ENCODE results near the gene ODAD3. TPM values are rescaled to one million over a fixed set of nuclear protein-coding genes. Genes with fewer than 3 reads are reported as not detected.

The ODAD3 gene
- total RNA-seq = not detected

GRCh38 chr19:11435057-11435832 lies at the start of gene ODAD3, which contains the start of gene PRKCSH:
Gene ODAD3, minus strand, starts transcription at chr19:11435121. Its CDS starts 105 bp downstream, at chr19:11435016.
Gene PRKCSH, plus strand, starts transcription at chr19:11435635. Its CDS starts 483 bp downstream, at chr19:11436118.
- H3K27me3 Mint-ChIP-seq = peaks cover 2% of the 10 kb centered on the region
- POLR2A ChIA-PET = interaction anchor here (0.6 to 4.1 kb wide), 8 partner anchors 9 to 340 kb away, joined by 3 to 17 read pairs (median 4); partner anchors contain the start of gene SWSAP1
- H3K9me3 Mint-ChIP-seq = no peaks in the 10 kb centered on the region
- peak; percentile 97 for ATAC-seq (ENCODE audit: low read depth)
- H3K27ac Mint-ChIP-seq = peak within 1 kb of the TSS; percentile 96
- peaks cover 11% of the 10 kb centered on the region for H3K36me3 Mint-ChIP-seq
- peaks cover 12% of the 10 kb centered on the region for H3K4me1 Mint-ChIP-seq
- peak; percentile 96 for DNase-seq
- H3K4me3 Mint-ChIP-seq = peak within 1 kb of the TSS; percentile 99

GRCh38 chr19:11483366-11484111 lies 48.6 kb upstream of the ODAD3 start:
- Mint-ChIP-seq H3K36me3 (peaks cover 2% of the 10 kb centered on the region), H3K27me3 (peaks cover 19% of the 10 kb centered on the region), H3K9me3 (no peaks in the 10 kb centered on the region), H3K4me1 (peaks cover 13% of the 10 kb centered on the region), H3K27ac (no peak overlapping the region), H3K4me3 (no peak overlapping the region)
- DNase-seq = no peak
- ATAC-seq (ENCODE audit: low read depth) = no peak
- POLR2A ChIA-PET = interaction anchor here (0.6 to 1.7 kb wide), 9 partner anchors 22 to 1134 kb away, joined by 3 to 18 read pairs (median 6); partner anchors contain the start of genes SWSAP1 and ZNF653

DNA sequence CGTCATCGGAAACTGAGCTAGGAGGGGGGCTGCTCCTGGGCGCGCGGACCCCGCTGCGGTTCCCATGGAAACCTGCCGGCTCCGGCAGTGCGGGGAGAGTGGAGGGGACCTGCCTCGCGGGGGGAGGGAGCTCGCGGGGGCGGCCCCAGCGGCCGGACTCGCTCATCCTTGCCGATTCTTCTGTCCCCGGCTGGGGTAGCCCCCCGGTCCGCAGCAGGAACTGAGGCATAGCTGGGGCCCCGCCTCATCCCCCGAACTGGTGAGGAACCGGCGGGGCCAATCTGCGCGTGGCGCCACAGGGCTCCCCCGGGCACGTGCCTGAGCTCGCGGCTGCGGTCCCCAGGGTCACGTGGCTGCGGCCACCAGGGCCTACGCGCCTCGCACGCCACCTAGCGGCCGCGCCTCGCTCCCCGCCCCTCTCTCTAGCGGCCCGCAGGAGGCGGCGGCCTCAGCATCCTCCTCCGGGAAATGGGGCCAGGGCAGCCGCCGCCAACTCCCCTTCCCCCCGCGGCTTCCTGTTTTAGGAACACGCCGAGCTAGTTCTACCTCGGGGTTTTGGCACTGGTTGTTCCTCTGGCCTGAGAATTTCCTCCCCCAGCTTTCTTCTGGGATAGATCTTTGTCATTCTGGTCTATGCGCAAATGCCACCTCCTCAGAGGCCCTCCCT lies 47.6 kb upstream of the ODAD3 start:
- H3K27ac Mint-ChIP-seq = peak overlapping the region; percentile 73
- H3K4me3 Mint-ChIP-seq = peak overlapping the region; percentile 74
- H3K9me3 Mint-ChIP-seq = no peaks in the 10 kb centered on the region
- H3K4me1 Mint-ChIP-seq = peaks cover 13% of the 10 kb centered on the region
- POLR2A ChIA-PET = interaction anchor here (0.7 to 1.7 kb wide), 14 partner anchors 10 to 202 kb away, joined by 3 to 18 read pairs (median 4); partner anchors contain the start of genes SWSAP1 and ZNF653
- peak; percentile 94 for DNase-seq
- H3K27me3 Mint-ChIP-seq = peaks cover 28% of the 10 kb centered on the region
- peak; percentile 59 for ATAC-seq (ENCODE audit: low read depth)
- peaks cover 2% of the 10 kb centered on the region for H3K36me3 Mint-ChIP-seq

DNA sequence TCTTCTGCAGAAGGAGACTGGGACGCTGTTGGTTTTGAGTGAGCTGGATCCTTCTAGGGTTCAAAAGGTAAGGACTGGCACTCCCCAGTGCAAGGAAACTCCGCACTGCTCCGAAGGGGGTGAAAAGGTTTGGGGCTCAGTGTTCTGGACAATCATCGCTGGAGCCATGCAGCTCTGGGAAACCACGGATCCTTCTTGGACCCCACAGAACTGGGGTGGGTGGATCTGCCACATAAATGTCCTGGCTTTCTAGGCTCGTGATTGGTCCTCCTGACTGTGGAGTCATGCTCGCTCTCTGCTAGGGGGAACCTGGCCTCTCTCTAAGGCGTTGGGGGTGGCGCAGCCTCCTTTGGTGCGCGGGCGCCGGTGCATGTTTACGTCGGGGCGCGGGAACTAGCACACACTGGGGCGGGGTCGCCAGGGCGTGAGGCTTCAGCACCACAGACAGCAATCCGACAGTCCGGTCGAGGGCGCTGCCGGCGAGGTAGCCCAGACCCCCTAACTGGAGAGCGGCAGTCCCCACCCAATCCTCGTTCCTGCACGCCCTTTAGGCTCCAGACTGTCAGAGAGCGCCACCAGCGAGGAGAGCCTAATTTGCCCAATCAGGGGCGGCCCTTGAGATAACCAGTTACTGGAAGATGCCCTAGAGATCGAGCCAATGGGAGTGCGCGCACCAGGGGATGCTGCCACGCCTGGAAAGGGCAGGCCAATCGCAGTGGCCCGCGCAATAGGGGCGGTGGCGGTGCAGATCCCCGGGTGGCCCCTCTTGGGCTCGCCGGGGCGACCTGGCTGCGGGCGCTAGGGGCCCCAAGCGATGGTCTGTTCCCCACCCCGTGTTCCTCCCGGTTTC lies 46.8 kb upstream of the ODAD3 start:
- peaks cover 2% of the 10 kb centered on the region for H3K36me3 Mint-ChIP-seq
- H3K9me3 Mint-ChIP-seq = no peaks in the 10 kb centered on the region
- DNase-seq = peak; percentile 82
- ATAC-seq (ENCODE audit: low read depth) = peak; percentile 85
- H3K27ac Mint-ChIP-seq = peak overlapping the region; percentile 73
- H3K4me1 Mint-ChIP-seq = peaks cover 13% of the 10 kb centered on the region
- peak overlapping the region; percentile 74 for H3K4me3 Mint-ChIP-seq
- H3K27me3 Mint-ChIP-seq = peaks cover 35% of the 10 kb centered on the region
- POLR2A ChIA-PET = interaction anchor here (0.6 to 1.7 kb wide), 14 partner anchors 9 to 201 kb away, joined by 3 to 18 read pairs (median 4); partner anchors contain the start of genes SWSAP1 and ZNF653

DNA sequence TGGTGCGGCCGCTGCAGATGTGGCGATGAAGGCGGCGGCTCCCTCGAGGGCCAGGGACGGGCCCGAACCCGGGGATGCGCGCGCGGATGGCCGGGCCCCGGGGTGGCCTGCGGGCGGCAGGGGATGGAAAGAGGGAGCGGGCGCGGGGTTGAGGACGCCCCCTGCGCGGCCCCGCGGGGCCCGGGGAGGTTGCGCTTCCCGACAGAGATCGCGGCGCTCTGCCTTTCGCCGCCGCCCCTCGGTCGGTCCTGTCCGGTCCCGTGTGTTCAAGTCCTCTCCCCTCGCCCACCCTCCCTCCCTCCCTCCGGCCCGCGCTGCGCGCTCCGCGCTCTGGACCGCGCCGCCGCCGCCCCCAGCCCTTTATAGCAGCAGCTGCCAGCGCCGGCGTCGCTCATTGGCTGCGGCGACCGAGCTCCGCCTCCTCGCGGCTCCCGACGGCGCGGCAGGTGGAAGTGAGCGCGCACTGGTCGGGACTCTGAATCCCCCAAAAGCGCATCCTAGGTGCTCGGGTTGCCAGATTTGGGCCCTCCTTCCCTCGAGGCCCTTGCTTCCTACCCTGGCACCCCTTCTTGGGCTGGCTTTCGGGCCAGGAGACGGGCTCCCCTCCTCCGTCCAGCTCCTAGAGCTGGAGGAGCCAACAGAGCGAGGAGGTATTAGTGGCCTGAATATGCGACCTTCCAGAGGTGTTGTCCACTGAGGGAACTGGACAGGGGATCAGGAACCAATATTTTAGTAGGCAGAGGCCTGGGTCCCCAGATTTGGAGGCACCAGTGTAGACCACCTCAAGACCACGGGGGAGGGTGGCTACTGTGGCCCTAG lies 46.0 kb upstream of the ODAD3 start, which contains the start of gene ELAVL3:
Gene ELAVL3, minus strand, starts transcription at position 332 of the 819 bp plus-strand sequence. CDS start 438 bp downstream, outside the sequence.
- ATAC-seq (ENCODE audit: low read depth) (no peak), DNase-seq (no peak)
- POLR2A ChIA-PET = interaction anchor here (0.5 to 0.6 kb wide), 3 partner anchors 179 to 551 kb away, joined by 3 to 6 read pairs (median 3); no protein-coding TSS in a partner anchor
- H3K36me3 Mint-ChIP-seq = peaks cover 2% of the 10 kb centered on the region
- H3K27me3 Mint-ChIP-seq = peaks cover 35% of the 10 kb centered on the region
- H3K4me3 Mint-ChIP-seq = peak within 1 kb of the TSS; percentile 74
- H3K27ac Mint-ChIP-seq = no peak within 1 kb of the TSS
- H3K9me3 Mint-ChIP-seq = no peaks in the 10 kb centered on the region
- H3K4me1 Mint-ChIP-seq = peaks cover 13% of the 10 kb centered on the region

GRCh38 chr19:11479898-11480714 lies 45.2 kb upstream of the ODAD3 start:
- ATAC-seq (ENCODE audit: low read depth) (no peak), DNase-seq (no peak)
- H3K27me3 Mint-ChIP-seq = peaks cover 35% of the 10 kb centered on the region
- H3K4me3 Mint-ChIP-seq = no peak overlapping the region
- peaks cover 12% of the 10 kb centered on the region for H3K4me1 Mint-ChIP-seq
- POLR2A ChIA-PET = interaction anchor here (0.5 to 0.6 kb wide), 3 partner anchors 101 to 550 kb away, joined by 3 read pairs; no protein-coding TSS in a partner anchor
- no peak overlapping the region for H3K27ac Mint-ChIP-seq
- no peaks in the 10 kb centered on the region for H3K9me3 Mint-ChIP-seq
- H3K36me3 Mint-ChIP-seq = peaks cover under 1% of the 10 kb centered on the region

DNA sequence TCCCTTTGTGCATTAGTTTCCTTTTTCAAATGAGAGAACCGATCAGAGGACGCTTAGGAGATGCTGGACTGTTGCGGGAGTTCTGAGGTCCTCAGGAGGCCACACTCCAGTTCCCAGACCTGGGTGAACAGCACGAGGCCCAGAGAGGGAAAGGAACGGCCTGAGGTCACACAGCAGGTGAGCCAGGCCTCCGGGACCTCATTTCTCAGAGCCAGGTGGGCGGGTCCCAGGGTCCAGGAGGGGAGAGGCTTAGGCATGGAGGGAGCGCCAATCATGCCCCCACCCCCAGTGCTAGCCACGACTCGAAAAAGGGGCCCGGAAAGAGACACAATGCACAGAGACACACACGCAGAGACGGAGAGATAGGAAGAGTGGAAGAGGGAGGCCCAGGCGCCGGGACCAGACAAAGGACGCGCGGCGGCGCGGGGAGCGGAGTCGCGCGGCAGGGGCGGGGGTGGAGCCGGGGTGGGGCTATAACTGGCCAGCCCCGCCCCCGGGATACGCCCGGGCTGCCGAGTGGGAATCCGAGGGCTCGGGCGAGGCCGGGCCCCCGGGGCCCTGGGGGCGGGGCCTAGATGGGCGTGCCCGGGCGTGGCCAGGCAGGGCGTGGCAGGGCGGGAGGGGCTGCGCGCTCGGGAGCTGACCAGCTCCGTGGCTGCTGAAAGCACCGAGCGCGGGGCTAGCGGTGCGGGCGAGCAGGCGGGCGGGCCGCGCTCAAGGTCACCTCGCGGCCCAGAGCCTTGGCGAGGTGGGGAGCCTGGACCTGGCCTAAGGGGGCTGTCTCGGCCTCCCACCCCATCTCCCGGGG lies 44.4 kb upstream of the ODAD3 start:
- DNase-seq (peak; percentile 64), ATAC-seq (ENCODE audit: low read depth) (no peak)
- peaks cover 12% of the 10 kb centered on the region for H3K4me1 Mint-ChIP-seq
- H3K36me3 Mint-ChIP-seq = no peaks in the 10 kb centered on the region
- no peak overlapping the region for H3K27ac Mint-ChIP-seq
- POLR2A ChIA-PET = no interaction called here
- H3K27me3 Mint-ChIP-seq = peaks cover 38% of the 10 kb centered on the region
- H3K9me3 Mint-ChIP-seq = no peaks in the 10 kb centered on the region
- peak overlapping the region; percentile 21 for H3K4me3 Mint-ChIP-seq

GRCh38 chr19:11478167-11479089 lies 43.5 kb upstream of the ODAD3 start:
- H3K36me3 Mint-ChIP-seq = no peaks in the 10 kb centered on the region

GRCh38 chr19:11475861-11476260 lies 40.9 kb upstream of the ODAD3 start:
- H3K27ac Mint-ChIP-seq = no peak overlapping the region
- peaks cover 2% of the 10 kb centered on the region for H3K4me1 Mint-ChIP-seq
- ATAC-seq (ENCODE audit: low read depth) = no peak
- no peaks in the 10 kb centered on the region for H3K9me3 Mint-ChIP-seq
- no peak for DNase-seq
- H3K27me3 Mint-ChIP-seq = peaks cover 37% of the 10 kb centered on the region
- no peak overlapping the region for H3K4me3 Mint-ChIP-seq
- H3K36me3 Mint-ChIP-seq = no peaks in the 10 kb centered on the region
- POLR2A ChIA-PET = no interaction called here

More at GRCh38 chr19:11478167-11479089, 43.5 kb upstream of the ODAD3 start:
- POLR2A ChIA-PET = no interaction called here
- peaks cover 39% of the 10 kb centered on the region for H3K27me3 Mint-ChIP-seq
- DNase-seq (no peak), ATAC-seq (ENCODE audit: low read depth) (no peak)
- H3K9me3 Mint-ChIP-seq = no peaks in the 10 kb centered on the region
- H3K4me3 Mint-ChIP-seq = no peak overlapping the region
- H3K27ac Mint-ChIP-seq = peak overlapping the region; percentile 24
- peaks cover 12% of the 10 kb centered on the region for H3K4me1 Mint-ChIP-seq

All from activated naive CD8-positive, alpha-beta T cell treated with anti-CD3 and anti-CD28 coated beads, Interleukin-2, amount 10 ng/mL, durations not matched to agents 7 days and 5 days (primary cell).